H1 (cell line): ENCODE data around the gene LRRC49. TPM values are rescaled to one million over a fixed set of nuclear protein-coding genes. Genes with fewer than 3 reads are reported as not detected.

ENCODE experiments used
- CTCF ChIA-PET: fragments of 300-600 bp; sonication (Branson Sonifier 250); formaldehyde crosslinking; loops from one replicate; lab custom pipeline; 2021; ENCODE audit not compliant: partially characterized antibody; lab: Charles Lee
- POLR2A ChIA-PET: fragments of 300-600 bp; sonication (Branson Sonifier 250); formaldehyde crosslinking; loops from one replicate; lab custom pipeline; 2021; ENCODE audit warnings: inconsistent platforms; ENCODE audit not compliant: partially characterized antibody; lab: Charles Lee
- DNase-seq, 2 experiments: peaks; one replicate each; pipeline versions ENCODE4 v3.0.0 to v3.0.0-alpha.2; 2010 to 2022; ENCODE audit warnings: low spot score in 2 of 2, low read depth in 1 of 2, mixed read lengths in 1 of 2
- FAIRE-seq: peaks from 2 replicates; lab custom pipeline; 2011; peaks lifted over from hg19 to GRCh38; lab: Jason Lieb, UNC
- H2AFZ ChIP-seq: 2 replicates; pipeline ENCODE4 v1.8.1; 2012; ENCODE audit warnings: low read length, inconsistent platforms
- H2AK5ac ChIP-seq: 2 replicates; pipeline ENCODE4 v1.6.1; 2013; ENCODE audit warnings: low read depth, low read length
- H2BK120ac ChIP-seq: replicated peaks from 2 replicates; pipeline ENCODE3; 2013; ENCODE audit warnings: low read depth, low read length, inconsistent platforms
- H2BK12ac ChIP-seq: 2 replicates; pipeline ENCODE4 v1.6.1; 2013; ENCODE audit warnings: low read depth, low read length
- H2BK15ac ChIP-seq: 2 replicates; pipeline ENCODE4 v1.6.1; 2013; ENCODE audit warnings: low read length
- H2BK20ac ChIP-seq: 2 replicates; pipeline ENCODE4 v1.6.1; 2013; ENCODE audit warnings: low read length
- H2BK5ac ChIP-seq: 2 replicates; pipeline ENCODE4 v1.6.1; 2013; ENCODE audit warnings: low read depth, low read length
- H3K14ac ChIP-seq: 2 replicates; pipeline ENCODE4 v1.6.1; 2013; ENCODE audit warnings: inconsistent platforms; ENCODE audit not compliant: insufficient read length
- H3K18ac ChIP-seq: 2 replicates; pipeline ENCODE4 v1.6.1; 2013; ENCODE audit warnings: low read length; ENCODE audit errors: extremely low read depth
- H3K23ac ChIP-seq: 2 replicates; pipeline ENCODE4 v1.6.1; 2013; ENCODE audit warnings: inconsistent platforms; ENCODE audit not compliant: insufficient read length
- H3K23me2 ChIP-seq: 2 replicates; pipeline ENCODE4 v1.6.1; 2013; ENCODE audit warnings: low read depth, low read length
- H3K27ac ChIP-seq: 2 replicates; pipeline ENCODE4 v1.6.1; 2011; ENCODE audit warnings: low read depth, low read length, inconsistent platforms
- H3K27me3 ChIP-seq, 4 experiments: replicated peaks in 1 of 4; 1 replicate in 1 of 4; 2 replicates in 3 of 4; pipeline versions ENCODE4 v1.6.1 to v1.8.1; 2011 to 2013; ENCODE audit warnings: low read length in 3 of 4, mild to moderate bottlenecking in 3 of 4, inconsistent platforms in 2 of 4, mixed read lengths in 2 of 4, moderate library complexity in 1 of 4; ENCODE audit not compliant: control insufficient read depth in 3 of 4, insufficient read depth in 3 of 4; ENCODE audit errors: extremely low read depth in 1 of 4
- H3K36me3 ChIP-seq, 4 experiments: 2 replicates each; pipeline versions ENCODE4 v1.6.1 to v1.8.1; 2011 to 2013; ENCODE audit warnings: mild to moderate bottlenecking in 4 of 4, low read length in 3 of 4, moderate library complexity in 2 of 4, control low read depth in 1 of 4, inconsistent platforms in 1 of 4; ENCODE audit not compliant: insufficient read depth in 4 of 4, control insufficient read depth in 2 of 4
- H3K4ac ChIP-seq: replicated peaks from 2 replicates; pipeline ENCODE3; 2013; ENCODE audit warnings: low read length, low read depth, mixed read lengths, inconsistent platforms; ENCODE audit not compliant: insufficient read length
- H3K4me1 ChIP-seq, 4 experiments: replicated peaks in 1 of 4; 1 replicate in 1 of 4; 2 replicates in 3 of 4; pipeline versions ENCODE4 v1.6.1 to v1.8.1; 2011 to 2013; ENCODE audit warnings: low read length in 3 of 4, inconsistent platforms in 2 of 4, mixed read lengths in 1 of 4; ENCODE audit not compliant: insufficient read depth in 4 of 4, control insufficient read depth in 3 of 4
- H3K4me2 ChIP-seq, 2 experiments: 2 replicates each; pipeline versions ENCODE4 v1.6.1 to v1.8.1; 2011 to 2013; ENCODE audit warnings: low read depth in 2 of 2, low read length in 2 of 2, control low read depth in 1 of 2, inconsistent platforms in 1 of 2, mild to moderate bottlenecking in 1 of 2; ENCODE audit not compliant: insufficient read depth in 1 of 2
- H3K4me3 ChIP-seq, 4 experiments: fragments of 200-600, 300-600 bp in 1 of 4; sonication (generic), shearing (Covaris generic), sonication (Bioruptor Twin) in 1 of 4; 2 replicates each; pipeline versions ENCODE4 v1.5.1 to v1.8.1; 2011 to 2016; ENCODE audit warnings: low read length in 4 of 4, low read depth in 3 of 4, control low read depth in 2 of 4, inconsistent platforms in 2 of 4, mild to moderate bottlenecking in 2 of 4, mixed read lengths in 1 of 4, moderate library complexity in 1 of 4; ENCODE audit not compliant: insufficient read depth in 2 of 4; ENCODE audit errors: extremely low read depth in 1 of 4
- H3K56ac ChIP-seq: replicated peaks from 2 replicates; pipeline ENCODE3; 2013; ENCODE audit warnings: low read depth, mild to moderate bottlenecking, mixed read lengths, low read length, inconsistent platforms; ENCODE audit not compliant: insufficient read length
- H3K79me1 ChIP-seq: 2 replicates; pipeline ENCODE4 v1.6.1; 2013; ENCODE audit warnings: low read depth, low read length, control low read depth
- H3K79me2 ChIP-seq, 2 experiments: 2 replicates each; pipeline versions ENCODE4 v1.6.1 to v1.8.1; 2012 to 2013; ENCODE audit warnings: low read length in 2 of 2, mild to moderate bottlenecking in 2 of 2, inconsistent platforms in 1 of 2; ENCODE audit not compliant: insufficient read depth in 2 of 2, control insufficient read depth in 1 of 2
- H3K9ac ChIP-seq, 4 experiments: replicated peaks in 1 of 4; 1 replicate in 1 of 4; 2 replicates in 3 of 4; pipeline versions ENCODE4 v1.6.1 to v1.8.1; 2011 to 2013; ENCODE audit warnings: low read depth in 3 of 4, low read length in 3 of 4, control low read depth in 2 of 4, mild to moderate bottlenecking in 2 of 4, moderate library complexity in 2 of 4, inconsistent platforms in 1 of 4; ENCODE audit errors: extremely low read depth in 1 of 4
- H3K9me3 ChIP-seq, 2 experiments: 2 replicates each; pipeline versions ENCODE4 v1.6.1 to v1.8.1; 2012 to 2013; ENCODE audit warnings: mild to moderate bottlenecking in 2 of 2, moderate library complexity in 2 of 2, control low read depth in 1 of 2, inconsistent platforms in 1 of 2, low read depth in 1 of 2, low read length in 1 of 2, mixed read lengths in 1 of 2; ENCODE audit not compliant: insufficient read depth in 2 of 2
- H4K20me1 ChIP-seq, 2 experiments: replicated peaks in 1 of 2; 2 replicates each; pipeline versions ENCODE3 to v1.8.1; 2011 to 2013; ENCODE audit warnings: inconsistent platforms in 2 of 2, low read length in 2 of 2, mild to moderate bottlenecking in 1 of 2; ENCODE audit not compliant: insufficient read depth in 2 of 2, control insufficient read depth in 1 of 2
- H4K5ac ChIP-seq: 2 replicates; pipeline ENCODE4 v1.6.1; 2013; ENCODE audit warnings: low read length, low read depth, mixed read lengths, inconsistent platforms; ENCODE audit not compliant: insufficient read length
- H4K8ac ChIP-seq: 2 replicates; pipeline ENCODE4 v1.8.0; 2013; ENCODE audit warnings: mild to moderate bottlenecking, moderate library complexity, low read length, inconsistent platforms; ENCODE audit not compliant: insufficient read depth; ENCODE audit errors: extremely low read depth
- H4K91ac ChIP-seq: replicated peaks from 2 replicates; pipeline ENCODE3; 2013; ENCODE audit warnings: low read length, mixed read lengths, inconsistent platforms; ENCODE audit not compliant: insufficient read length
- BRCA1 ChIP-seq: IDR thresholded peaks from 2 replicates; pipeline ENCODE4 v1.6.1; 2012; ENCODE audit warnings: low read depth, low read length, improper control_type of control experiment
- CTBP2 ChIP-seq: IDR thresholded peaks from 2 replicates; pipeline ENCODE4 v1.7.0; 2011; ENCODE audit warnings: borderline replicate concordance, mild to moderate bottlenecking, moderate library complexity, mixed read lengths, low read length; ENCODE audit not compliant: insufficient read depth, insufficient read length
- JUND ChIP-seq: IDR thresholded peaks from 2 replicates; pipeline ENCODE4 v1.6.1; 2011; ENCODE audit warnings: mild to moderate bottlenecking, improper control_type of control experiment, low read length
- MAX ChIP-seq: IDR thresholded peaks from 2 replicates; pipeline ENCODE4 v1.6.1; 2012; ENCODE audit warnings: inconsistent platforms
- NRF1 ChIP-seq: IDR thresholded peaks from 2 replicates; pipeline ENCODE4 v1.6.1; 2011; ENCODE audit warnings: mild to moderate bottlenecking, low read depth, low read length, improper control_type of control experiment
- RNF2 ChIP-seq: fragments of 200-900, 300-1000 bp; sonication (generic); IDR thresholded peaks from 2 replicates; pipeline ENCODE4 v1.7.1; 2016; ENCODE audit warnings: borderline replicate concordance, low read depth, mild to moderate bottlenecking, antibody characterized with exemption, low read length; ENCODE audit not compliant: poor library complexity, severe bottlenecking; ENCODE audit errors: missing control alignments
- RXRA ChIP-seq: IDR thresholded peaks from 2 replicates; pipeline ENCODE4 v1.6.1; 2011; ENCODE audit warnings: low read depth, mild to moderate bottlenecking, low read length, moderate library complexity; ENCODE audit not compliant: insufficient read depth
- SP1 ChIP-seq: IDR thresholded peaks from 2 replicates; pipeline ENCODE4 v1.6.1; 2011; ENCODE audit warnings: low read depth, low read length
- SP4 ChIP-seq: IDR thresholded peaks from 2 replicates; pipeline ENCODE4 v1.6.1; 2012; ENCODE audit warnings: low read length, inconsistent platforms
- TAF7 ChIP-seq: optimal IDR thresholded peaks from 2 replicates; pipeline ENCODE3; 2011; ENCODE audit warnings: low read depth, mild to moderate bottlenecking, inconsistent platforms, low read length, moderate library complexity, borderline replicate concordance
- TBP ChIP-seq: IDR thresholded peaks from 2 replicates; pipeline ENCODE4 v1.6.1; 2011; ENCODE audit warnings: low read depth, low read length, improper control_type of control experiment
- TEAD4 ChIP-seq: IDR thresholded peaks from 2 replicates; pipeline ENCODE4 v1.6.1; 2012; ENCODE audit warnings: low read depth, low read length, inconsistent platforms, mixed read lengths
- USF2 ChIP-seq: IDR thresholded peaks from 2 replicates; pipeline ENCODE4 v1.6.1; 2011; ENCODE audit warnings: low read length, improper control_type of control experiment
- WGBS, 2 experiments: shearing (Covaris generic) in 1 of 2; methylation state at CpG; one replicate each; pipeline versions ENCODE4 v1.1.6 to v1.1.7; 2013 to 2015; ENCODE audit warnings: low lambda C conversion rate in 2 of 2, mixed read lengths in 2 of 2, inconsistent platforms in 1 of 2, low coverage in 1 of 2, missing lambda C conversion rate in 1 of 2; ENCODE audit not compliant: insufficient replicate concordance in 2 of 2, insufficient coverage in 1 of 2, insufficient read length in 1 of 2; ENCODE audit errors: extremely low coverage in 1 of 2, missing lambda C conversion rate in 1 of 2; 5-methylcytosine and 5-hydroxymethylcytosine counted together
- polyA plus RNA-seq, 7 experiments: library from polyadenylated mRNA; depleted of rRNA in 3 of 7; stranded (reverse) in 5 of 7; unstranded in 2 of 7; fragments of >200 nt in 5 of 7; fragments of 200-250 nt in 2 of 7; gene quantifications; 1 replicate in 5 of 7; 2 replicates in 1 of 7; 4 replicates in 1 of 7; pipeline versions ENCODE4 v1.2.1 to v1.2.3, GENCODE V29; 2011 to 2013; ENCODE audit warnings: missing spikeins in 2 of 7, mixed read lengths in 2 of 7
- total RNA-seq: library from RNA; stranded (reverse); fragmentation: NEBNext Ultra II Directional; extraction: Animal tissue kit (Norgen Biotek cat#: 25700); gene quantifications from 2 replicates; pipeline ENCODE4 v1.2.1, GENCODE V29; 2021

The LRRC49 gene
- total and polyA plus RNA-seq, 2 of the 8 experiments (the other 6 are each of a cell fraction or from before 2014, with no cell fraction given), result 5.0 to 10.4 TPM

- 87% methylated on average over 2 of the region's 2 CpGs; no CpG with 5 or more reads in 1 of the 2 experiments for WGBS, 2 experiments
- Histone ChIP-seq H2BK12ac (no peak overlapping the region), H3K23me2 (no peaks in the 10 kb centered on the region), H2BK120ac (no peak overlapping the region), H2AK5ac (no peak overlapping the region), H3K27ac (no peak overlapping the region), H3K9me3 (no peaks in the 10 kb centered on the region), H3K18ac (no peak overlapping the region), H4K8ac (no peak overlapping the region), H3K4me3 (no peak overlapping the region), H2AFZ (no peak overlapping the region), H3K79me1 (no peaks in the 10 kb centered on the region), H3K56ac (no peak overlapping the region), H3K14ac (no peak overlapping the region), H3K4ac (no peak overlapping the region), H2BK15ac (no peak overlapping the region), H4K20me1 (no peaks in the 10 kb centered on the region), H3K79me2 (no peaks in the 10 kb centered on the region), H2BK5ac (no peak overlapping the region), H4K91ac (no peak overlapping the region), H3K4me1 (no peaks in the 10 kb centered on the region), H3K36me3 (no peaks in the 10 kb centered on the region), H4K5ac (no peak overlapping the region), H3K4me2 (no peak overlapping the region), H3K23ac (no peak overlapping the region), H3K27me3 (no peaks in the 10 kb centered on the region), H3K9ac (no peak overlapping the region), H2BK20ac (no peak overlapping the region)
- TF ChIP-seq BRCA1 (no peak), TBP (no peak), USF2 (no peak), TEAD4 (no peak), MAX (no peak), RNF2 (no peak), SP1 (no peak), SP4 (no peak), RXRA (no peak), NRF1 (no peak), TAF7 (no peak), CTBP2 (no peak), JUND (no peak)
- ChIA-PET POLR2A (no interaction called here), CTCF (no interaction called here)
- DNase-seq (no peak), FAIRE-seq (no peak)
Measured at GRCh38 chr15:70882361-70882760, 10.3 kb upstream of the LRRC49 start.
